ENCODE results near the gene KREMEN1. TPM values are rescaled to one million over a fixed set of nuclear protein-coding genes. Genes with fewer than 3 reads are reported as not detected.

The KREMEN1 gene, protein sequence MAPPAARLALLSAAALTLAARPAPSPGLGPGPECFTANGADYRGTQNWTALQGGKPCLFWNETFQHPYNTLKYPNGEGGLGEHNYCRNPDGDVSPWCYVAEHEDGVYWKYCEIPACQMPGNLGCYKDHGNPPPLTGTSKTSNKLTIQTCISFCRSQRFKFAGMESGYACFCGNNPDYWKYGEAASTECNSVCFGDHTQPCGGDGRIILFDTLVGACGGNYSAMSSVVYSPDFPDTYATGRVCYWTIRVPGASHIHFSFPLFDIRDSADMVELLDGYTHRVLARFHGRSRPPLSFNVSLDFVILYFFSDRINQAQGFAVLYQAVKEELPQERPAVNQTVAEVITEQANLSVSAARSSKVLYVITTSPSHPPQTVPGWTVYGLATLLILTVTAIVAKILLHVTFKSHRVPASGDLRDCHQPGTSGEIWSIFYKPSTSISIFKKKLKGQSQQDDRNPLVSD
- 41.0 TPM for total RNA-seq

GRCh38 chr22:29072979-29073617, at the start of gene KREMEN1:
Gene KREMEN1, plus strand, starts transcription at chr22:29073035. Its CDS starts 96 bp downstream, at chr22:29073131.

GRCh38 chr22:29061773-29062172, 11.1 kb upstream of the KREMEN1 start, which contains the start of gene C22orf31:
Gene C22orf31, minus strand, starts transcription at chr22:29061831. Its CDS starts 39 bp downstream, at chr22:29061792.

DNA sequence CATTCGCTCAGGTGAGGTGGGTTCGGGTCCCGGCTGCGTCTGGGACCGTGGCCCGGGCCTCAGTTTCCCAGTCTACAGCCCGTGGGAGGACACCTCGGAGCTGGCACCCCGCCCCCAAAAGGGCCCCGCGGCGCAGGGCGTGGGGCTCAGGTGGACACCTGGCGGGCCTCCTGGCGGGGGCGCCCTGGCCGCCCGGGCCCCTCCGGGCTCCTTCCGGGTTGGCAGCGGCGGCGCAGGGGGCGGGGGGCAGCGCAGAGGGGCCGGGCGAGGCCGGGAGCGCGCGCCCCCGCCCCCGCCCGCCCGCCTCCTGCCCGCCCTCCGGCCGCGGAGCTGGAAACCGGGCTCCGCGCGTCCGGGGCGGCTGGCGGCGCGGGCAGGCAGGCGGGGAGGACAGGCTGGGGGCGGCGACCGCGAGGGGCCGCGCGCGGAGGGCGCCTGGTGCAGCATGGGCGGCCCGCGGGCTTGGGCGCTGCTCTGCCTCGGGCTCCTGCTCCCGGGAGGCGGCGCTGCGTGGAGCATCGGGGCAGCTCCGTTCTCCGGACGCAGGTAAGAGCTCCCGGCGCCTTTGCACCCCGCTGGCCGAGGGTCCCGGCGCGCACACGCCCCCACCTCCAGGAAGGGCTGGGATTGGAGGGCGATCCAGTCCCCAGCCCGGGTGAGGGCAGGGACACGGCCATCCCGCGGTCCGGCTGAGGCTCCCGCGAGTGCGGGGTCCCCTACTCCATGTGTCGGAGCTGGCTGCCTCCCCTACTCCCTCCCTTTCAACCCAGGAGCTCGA, 132.9 kb downstream of the KREMEN1 start, which contains the start of gene EMID1:
EMID1 (plus strand) TSS at position 303 of the 778 bp plus-strand sequence; CDS start at position 446, 143 bp downstream.

Small RNA genes within 50 kb of the gene (small RNA-seq; reads per million reads assigned to genes)
- gene RNU6-1219P (ENCODE audit: low replicate concordance) = not detected
- not detected for gene RNU6-810P (ENCODE audit: low replicate concordance)

Other genes starting within 250 kb of the KREMEN1 start
- 27.7 TPM for gene ZNRF3, start 189.5 kb upstream of the KREMEN1 start, total RNA-seq
- gene C22orf31, start 11.2 kb upstream of the KREMEN1 start, total RNA-seq = 0.64 TPM
- 58.3 TPM for gene EMID1, start 132.9 kb downstream of the KREMEN1 start, total RNA-seq
- 28.1 TPM for gene RHBDD3, start 194.9 kb downstream of the KREMEN1 start, total RNA-seq
- gene EWSR1, start 195.2 kb downstream of the KREMEN1 start, total RNA-seq = 155 TPM
- gene GAS2L1, start 233.6 kb downstream of the KREMEN1 start, total RNA-seq = 8.9 TPM
- gene RASL10A, start 242.7 kb downstream of the KREMEN1 start, total RNA-seq = 1.3 TPM

All from metanephros (tissue), 2 donors.